WTC11 (cell line): Measurements from ENCODE around the gene ALPI. TPM values are rescaled to one million over a fixed set of nuclear protein-coding genes. Genes with fewer than 3 reads are reported as not detected.

ENCODE experiments used
- AR ChIP-seq: fragments of 250-450 bp; sonication (Bioruptor Pico); IDR thresholded peaks from 2 replicates; pipeline ENCODE4 v1.9.0; 2021; ENCODE audit warnings: mild to moderate bottlenecking
- ATF2 ChIP-seq: sonication (generic); formaldehyde crosslinking; IDR thresholded peaks from 2 replicates; pipeline ENCODE4 v1.8.1; 2022; ENCODE audit warnings: low read depth, missing genetic modification reagents, borderline replicate concordance
- ATF3 ChIP-seq: sonication (generic); formaldehyde crosslinking; conservative IDR thresholded peaks from 2 replicates; pipeline ENCODE4 v1.8.1; 2022; ENCODE audit warnings: mild to moderate bottlenecking, missing genetic modification reagents
- CDX4 ChIP-seq: fragments of 250-450 bp; sonication (Bioruptor Pico); IDR thresholded peaks from 2 replicates; pipeline ENCODE4 v1.9.0; 2021; ENCODE audit warnings: moderate library complexity, mild to moderate bottlenecking, inconsistent platforms, borderline replicate concordance
- CREM ChIP-seq: sonication (generic); formaldehyde crosslinking; IDR thresholded peaks from 2 replicates; pipeline ENCODE4 v1.8.1; 2022; ENCODE audit warnings: mild to moderate bottlenecking, missing genetic modification reagents, moderate library complexity
- ERG ChIP-seq: fragments of 250-450 bp; sonication (Bioruptor Pico); IDR thresholded peaks from 2 replicates; pipeline ENCODE4 v1.8.0; 2021; ENCODE audit warnings: mild to moderate bottlenecking
- ESRRA ChIP-seq: sonication (generic); formaldehyde crosslinking; IDR thresholded peaks from 2 replicates; pipeline ENCODE4 v1.8.1; 2022; ENCODE audit warnings: mild to moderate bottlenecking, missing genetic modification reagents, borderline replicate concordance
- ETV6 ChIP-seq: sonication (generic); formaldehyde crosslinking; IDR thresholded peaks from 2 replicates; pipeline ENCODE4 v1.8.1; 2022; ENCODE audit warnings: mild to moderate bottlenecking, missing genetic modification reagents
- FOXJ3 ChIP-seq: sonication (generic); formaldehyde crosslinking; IDR thresholded peaks from 2 replicates; pipeline ENCODE4 v1.9.0; 2021; ENCODE audit warnings: missing genetic modification reagents, mild to moderate bottlenecking, borderline replicate concordance
- FOXK1 ChIP-seq: sonication (generic); formaldehyde crosslinking; IDR thresholded peaks from 2 replicates; pipeline ENCODE4 v1.8.0; 2022; ENCODE audit warnings: mild to moderate bottlenecking, moderate library complexity, missing genetic modification reagents
- GTF2I ChIP-seq: fragments of 250-450 bp; sonication (Bioruptor Pico); conservative IDR thresholded peaks from 2 replicates; pipeline ENCODE4 v1.4.0; 2021; ENCODE audit warnings: mild to moderate bottlenecking
- HMGA2 ChIP-seq: fragments of 250-450 bp; sonication (Bioruptor Pico); IDR thresholded peaks from 2 replicates; pipeline ENCODE4 v1.4.0; 2021; ENCODE audit warnings: mild to moderate bottlenecking, moderate library complexity
- MLX ChIP-seq: sonication (generic); formaldehyde crosslinking; IDR thresholded peaks from 2 replicates; pipeline ENCODE4 v1.8.1; 2023; ENCODE audit warnings: mild to moderate bottlenecking, missing genetic modification reagents, moderate library complexity
- NFATC4 ChIP-seq: fragments of 250-450 bp; sonication (Bioruptor Pico); IDR thresholded peaks from 2 replicates; pipeline ENCODE4 v1.9.0; 2021; ENCODE audit warnings: mild to moderate bottlenecking
- NFE2L1 ChIP-seq: sonication (generic); formaldehyde crosslinking; IDR thresholded peaks from 2 replicates; pipeline ENCODE4 v1.8.1; 2023; ENCODE audit warnings: missing genetic modification reagents
- NFYB ChIP-seq: sonication (generic); formaldehyde crosslinking; conservative IDR thresholded peaks from 2 replicates; pipeline ENCODE4 v1.8.0; 2022; ENCODE audit warnings: low read depth, missing genetic modification reagents
- PRRX2 ChIP-seq: fragments of 250-450 bp; sonication (Bioruptor Pico); IDR thresholded peaks from 2 replicates; pipeline ENCODE4 v1.8.0; 2021; ENCODE audit warnings: mild to moderate bottlenecking
- RORB ChIP-seq: fragments of 250-450 bp; sonication (Bioruptor Pico); IDR thresholded peaks from 2 replicates; pipeline ENCODE4 v1.9.0; 2021; ENCODE audit warnings: mild to moderate bottlenecking
- SMAD4 ChIP-seq: sonication (generic); formaldehyde crosslinking; IDR thresholded peaks from 2 replicates; pipeline ENCODE4 v1.8.0; 2022; ENCODE audit warnings: mild to moderate bottlenecking, missing genetic modification reagents
- SOX15 ChIP-seq: fragments of 250-450 bp; sonication (Bioruptor Pico); IDR thresholded peaks from 2 replicates; pipeline ENCODE4 v1.9.0; 2021; ENCODE audit warnings: mild to moderate bottlenecking
- SP1 ChIP-seq: sonication (generic); formaldehyde crosslinking; conservative IDR thresholded peaks from 2 replicates; pipeline ENCODE4 v1.8.1; 2022; ENCODE audit warnings: missing genetic modification reagents
- TCF7 ChIP-seq: sonication (generic); formaldehyde crosslinking; IDR thresholded peaks from 2 replicates; pipeline ENCODE4 v1.8.0; 2022; ENCODE audit warnings: mild to moderate bottlenecking, low read depth, missing genetic modification reagents, moderate library complexity
- TEAD1 ChIP-seq: sonication (generic); formaldehyde crosslinking; IDR thresholded peaks from 2 replicates; pipeline ENCODE4 v1.8.0; 2022; ENCODE audit warnings: mild to moderate bottlenecking, missing genetic modification reagents
- TEAD4 ChIP-seq: sonication (generic); formaldehyde crosslinking; IDR thresholded peaks from 2 replicates; pipeline ENCODE4 v1.8.0; 2022; ENCODE audit warnings: mild to moderate bottlenecking, missing genetic modification reagents
- USF1 ChIP-seq: sonication (generic); formaldehyde crosslinking; IDR thresholded peaks from 2 replicates; pipeline ENCODE4 v1.8.0; 2022; ENCODE audit warnings: mild to moderate bottlenecking, missing genetic modification reagents
- ZNF317 ChIP-seq: sonication (generic); formaldehyde crosslinking; IDR thresholded peaks from 2 replicates; pipeline ENCODE4 v1.8.1; 2023; ENCODE audit warnings: low read depth, mild to moderate bottlenecking, moderate library complexity, missing genetic modification reagents, borderline replicate concordance
- ZNF396 ChIP-seq: fragments of 250-450 bp; sonication (Bioruptor Pico); IDR thresholded peaks from 2 replicates; pipeline ENCODE4 v1.8.0; 2021; ENCODE audit warnings: mild to moderate bottlenecking, moderate library complexity, borderline replicate concordance
- ZNF416 ChIP-seq: fragments of 250-450 bp; sonication (Bioruptor Pico); IDR thresholded peaks from 2 replicates; pipeline ENCODE4 v1.9.0; 2021; ENCODE audit warnings: mild to moderate bottlenecking, inconsistent platforms
- ZNF425 ChIP-seq: fragments of 250-450 bp; sonication (Bioruptor Pico); conservative IDR thresholded peaks from 2 replicates; pipeline ENCODE4 v1.9.0; 2021; ENCODE audit warnings: mild to moderate bottlenecking
- ZNF671 ChIP-seq: fragments of 250-450 bp; sonication (Bioruptor Pico); IDR thresholded peaks from 2 replicates; pipeline ENCODE4 v1.8.0; 2021; ENCODE audit warnings: mild to moderate bottlenecking
- total RNA-seq: library from RNA; stranded (reverse); gene quantifications from 3 replicates; pipeline ENCODE4 v1.2.3, GENCODE V29; 2021

ALPI gene
- total RNA-seq, 1 experiment from 2014 or later = not detected

- TF ChIP-seq USF1 = 0 out of 2 replicates have a peak, but pooled peaks have one; percentile 24
- no peak for TF ChIP-seq HMGA2 (CRISPR knock-in tag)
- no peak for TF ChIP-seq CREM (CRISPR knock-in tag)
- TF ChIP-seq ZNF416 (CRISPR knock-in tag) = no peak
- TF ChIP-seq AR = no peak
- 0 out of 2 replicates have a peak, but pooled peaks have one; percentile 44 for TF ChIP-seq NFE2L1 (CRISPR knock-in tag)
- TF ChIP-seq TCF7 (CRISPR knock-in tag) = no peak
- TF ChIP-seq ZNF671 (CRISPR knock-in tag) = no peak
- no peak for TF ChIP-seq FOXJ3 (CRISPR knock-in tag)
- no peak for TF ChIP-seq ZNF317
- 0 out of 2 replicates have a peak, but pooled peaks have one; percentile 77 for TF ChIP-seq TEAD1
- TF ChIP-seq ZNF425 (CRISPR knock-in tag) = no peak
- TF ChIP-seq PRRX2 (CRISPR knock-in tag) = no peak
- no peak for TF ChIP-seq MLX (CRISPR knock-in tag)
- no peak for TF ChIP-seq ATF2 (CRISPR knock-in tag)
- no peak for TF ChIP-seq ETV6 (CRISPR knock-in tag)
- TF ChIP-seq ESRRA = peak; percentile 66; the same call in 1 of the 2 replicates
- TF ChIP-seq TEAD4 (CRISPR knock-in tag) = no peak
- no peak for TF ChIP-seq SMAD4
- no peak for TF ChIP-seq NFYB (CRISPR knock-in tag)
- TF ChIP-seq NFATC4 (CRISPR knock-in tag) = no peak
- 0 out of 2 replicates have a peak, but pooled peaks have one; percentile 20 for TF ChIP-seq FOXK1 (CRISPR knock-in tag)
- TF ChIP-seq ERG (CRISPR knock-in tag) = no peak
- no peak for TF ChIP-seq RORB (CRISPR knock-in tag)
- no peak for TF ChIP-seq ZNF396
- peak; percentile 33; the same call in 1 of the 2 replicates for TF ChIP-seq SP1
- TF ChIP-seq ATF3 (CRISPR knock-in tag) = no peak
- no peak for TF ChIP-seq CDX4 (CRISPR knock-in tag)
- no peak for TF ChIP-seq GTF2I
- no peak for TF ChIP-seq SOX15
These were observed 30.0 kb downstream of the ALPI start (continued) for GRCh38 chr2:232485757-232486557.
